Hematopoietic multipotent progenitor cell (in vitro differentiated cells): ENCODE measurements around the gene UBR4. TPM values are rescaled to one million over a fixed set of nuclear protein-coding genes. Genes with fewer than 3 reads are reported as not detected.

Experiments
- DNase-seq, 3 donors: peaks; one replicate each; pipeline ENCODE4 v3.0.0-alpha.2; 2011 to 2015; ENCODE audit warnings: low read depth in 2 of 3, low spot score in 2 of 3
- total RNA-seq: library from RNA; depleted of rRNA; stranded (reverse); fragments of >200 nt; gene quantifications from one replicate; pipeline ENCODE4 v1.2.3, GENCODE V29; 2012

The UBR4 gene
- total RNA-seq, 1 donor, result 139 TPM

DNA sequence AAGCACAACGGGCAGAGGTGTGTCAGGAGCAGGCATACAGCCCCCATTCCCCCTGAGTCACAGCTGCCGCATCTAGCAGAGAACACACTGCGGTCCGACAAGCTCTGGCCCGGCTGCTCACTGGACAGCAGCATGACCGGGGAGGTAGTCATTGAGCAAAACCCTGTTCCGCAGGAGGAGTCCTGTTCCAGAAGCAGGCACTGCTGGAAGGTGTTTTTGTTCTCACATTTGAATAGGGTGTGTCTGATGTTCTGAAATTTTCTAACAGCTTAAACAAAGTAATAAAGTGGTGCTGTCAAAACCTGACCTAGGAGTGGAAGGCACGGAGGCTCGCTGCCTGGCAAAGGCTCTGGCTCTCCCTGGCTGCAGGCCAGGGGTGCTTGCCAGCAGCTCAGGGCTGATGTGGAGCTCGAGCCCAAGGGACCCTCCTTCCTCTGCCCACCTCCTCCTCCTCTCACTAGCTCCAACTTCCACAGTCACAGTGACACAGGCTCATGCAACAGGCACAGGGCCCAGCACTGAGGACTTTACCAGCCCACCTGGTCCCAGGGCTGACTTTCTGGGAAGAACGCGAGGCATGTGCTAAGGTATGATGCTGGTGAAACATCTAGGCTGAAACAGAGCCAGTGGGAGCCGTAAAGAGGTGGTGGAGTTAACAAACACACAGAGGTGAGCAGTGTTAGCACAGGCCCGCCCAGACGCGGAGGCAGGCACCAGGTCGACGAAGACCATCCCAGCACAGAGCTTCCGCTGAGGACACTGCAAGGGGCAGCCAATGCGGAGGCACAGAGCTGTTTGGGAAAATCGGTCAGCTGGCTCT is 135.0 kb downstream of the UBR4 start:
- DNase-seq, result no peak

DNA sequence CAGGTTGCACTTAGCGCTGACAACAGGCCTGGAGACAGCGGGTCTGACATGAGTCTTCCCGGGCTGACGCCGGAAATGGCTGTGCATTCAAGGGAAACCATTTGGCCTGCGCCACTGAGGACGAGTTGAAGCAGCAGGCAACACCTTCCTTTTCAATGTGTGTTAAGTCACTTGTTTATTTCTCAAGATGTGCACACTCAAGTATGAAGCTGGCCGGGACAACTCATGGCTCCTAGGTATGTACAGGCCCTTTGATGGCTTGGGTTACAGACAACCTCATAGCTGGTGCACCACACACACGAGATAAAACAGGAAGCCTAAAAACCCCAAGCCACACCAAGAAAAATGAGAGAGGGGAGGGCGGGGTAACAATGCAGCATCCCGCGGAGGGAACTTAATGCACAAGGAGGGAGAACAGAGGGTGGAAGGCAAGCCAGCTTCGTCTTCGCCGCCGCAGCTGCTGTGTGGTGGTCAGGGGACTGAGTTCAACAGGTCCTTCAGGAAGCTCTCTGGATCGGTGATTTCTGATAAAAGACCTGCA is 135.6 kb downstream of the UBR4 start:
- peak in 1 of 3 donors; percentile 57 for DNase-seq

DNA sequence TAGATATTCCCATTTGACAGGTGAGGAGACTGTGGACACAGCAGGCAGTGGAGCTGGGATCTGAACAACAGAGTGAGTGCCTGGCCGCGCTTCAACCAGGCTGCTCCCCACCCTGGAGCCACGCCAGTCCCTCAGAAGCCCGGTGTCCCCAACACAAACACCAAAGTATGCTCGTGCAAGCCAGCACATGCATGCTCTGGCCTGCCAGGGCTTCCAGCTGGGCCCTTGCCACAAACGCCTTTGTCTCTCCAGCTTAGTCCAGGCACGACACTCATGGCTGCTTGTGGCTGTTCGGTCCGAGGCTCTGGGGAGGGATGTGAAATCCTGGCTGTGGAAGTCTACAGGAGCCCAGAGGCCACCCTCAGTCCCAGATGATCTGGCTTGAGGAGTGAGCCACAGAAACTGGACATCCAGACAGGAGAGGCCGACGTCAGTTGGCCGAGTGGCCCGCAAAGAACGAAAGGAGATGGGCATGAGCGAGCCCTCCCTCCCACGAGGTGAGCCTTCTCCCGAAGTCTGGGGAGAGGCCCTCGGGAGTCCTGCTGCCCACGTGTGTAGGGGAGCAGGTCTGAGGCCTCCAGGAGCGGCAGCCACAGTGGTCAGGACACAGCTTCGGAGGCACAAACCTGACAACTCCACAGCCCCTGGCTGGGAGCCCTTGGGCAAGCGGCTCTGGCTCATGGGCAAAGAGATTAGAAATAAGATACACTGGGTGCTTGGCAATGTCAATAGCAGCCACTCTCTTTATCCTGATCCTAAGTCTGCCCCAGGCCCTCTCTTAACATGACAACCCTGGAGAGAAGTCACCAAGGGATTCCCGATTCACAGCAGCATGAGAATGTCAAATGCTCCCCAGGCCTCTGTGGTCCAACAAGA is 136.5 kb downstream of the UBR4 start:
- DNase-seq, result no peak

DNA sequence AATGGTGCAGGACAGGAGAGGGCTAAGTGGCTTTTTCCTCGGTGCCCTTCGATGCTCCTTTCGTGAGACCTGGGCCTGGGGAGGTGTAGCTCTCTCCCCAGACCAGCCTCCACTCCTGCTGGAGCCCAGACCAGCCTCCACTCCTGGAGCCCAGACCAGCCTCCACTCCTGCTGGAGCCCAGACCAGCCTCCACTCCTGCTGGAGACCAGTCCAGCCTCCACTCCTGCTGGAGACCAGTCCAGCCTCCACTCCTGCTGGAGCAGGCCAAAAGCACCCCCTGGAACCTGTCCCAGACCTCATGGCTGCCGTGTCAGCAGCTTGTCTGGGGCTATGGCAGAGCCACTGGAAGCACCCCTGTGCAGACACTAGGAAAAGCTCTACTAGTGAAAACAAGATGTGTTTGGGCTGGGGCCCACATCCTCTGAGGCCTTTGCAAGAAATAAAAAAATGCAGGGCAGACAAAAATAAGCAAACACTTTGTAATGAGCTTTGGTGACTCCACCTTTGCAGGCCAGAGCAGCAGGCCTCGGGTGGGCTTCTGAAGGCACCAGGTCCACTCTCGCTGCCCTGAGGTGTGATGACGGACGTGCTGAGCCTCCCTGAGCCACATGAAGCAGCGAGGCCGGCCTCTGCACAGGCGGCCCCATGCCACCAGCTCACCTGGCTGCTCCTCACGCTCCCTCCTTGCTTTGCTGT is 137.6 kb downstream of the UBR4 start:
- no peak for DNase-seq

DNA sequence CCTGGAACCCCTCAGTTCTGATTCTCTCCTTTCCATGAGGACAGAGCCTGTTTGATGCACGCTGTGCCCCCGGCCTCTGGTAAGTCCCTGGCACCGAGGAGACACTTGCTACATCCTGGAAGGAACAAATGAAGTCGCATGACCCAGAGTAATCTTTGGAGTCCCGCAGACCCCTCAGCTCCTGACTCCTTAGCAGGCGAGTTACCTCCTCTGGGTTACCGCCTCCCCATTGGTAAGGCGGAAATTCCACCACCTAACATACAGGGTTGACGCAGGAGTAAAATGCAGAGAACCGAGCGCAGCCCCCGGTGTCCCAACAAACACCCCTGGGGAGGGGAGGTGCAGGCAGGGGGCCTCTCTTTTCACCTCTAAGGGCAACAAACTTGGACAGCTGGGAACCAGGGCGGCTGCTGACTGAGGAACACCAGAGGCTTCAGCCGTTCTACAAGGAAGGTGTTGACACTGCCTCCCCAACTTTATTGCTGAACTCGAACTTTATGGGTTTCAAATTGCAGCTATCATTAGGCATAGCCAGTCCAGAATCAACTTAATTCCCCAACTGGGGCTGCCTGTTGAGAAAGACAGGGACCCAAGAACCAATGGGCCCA is 138.3 kb downstream of the UBR4 start:
- DNase-seq, result no peak

DNA sequence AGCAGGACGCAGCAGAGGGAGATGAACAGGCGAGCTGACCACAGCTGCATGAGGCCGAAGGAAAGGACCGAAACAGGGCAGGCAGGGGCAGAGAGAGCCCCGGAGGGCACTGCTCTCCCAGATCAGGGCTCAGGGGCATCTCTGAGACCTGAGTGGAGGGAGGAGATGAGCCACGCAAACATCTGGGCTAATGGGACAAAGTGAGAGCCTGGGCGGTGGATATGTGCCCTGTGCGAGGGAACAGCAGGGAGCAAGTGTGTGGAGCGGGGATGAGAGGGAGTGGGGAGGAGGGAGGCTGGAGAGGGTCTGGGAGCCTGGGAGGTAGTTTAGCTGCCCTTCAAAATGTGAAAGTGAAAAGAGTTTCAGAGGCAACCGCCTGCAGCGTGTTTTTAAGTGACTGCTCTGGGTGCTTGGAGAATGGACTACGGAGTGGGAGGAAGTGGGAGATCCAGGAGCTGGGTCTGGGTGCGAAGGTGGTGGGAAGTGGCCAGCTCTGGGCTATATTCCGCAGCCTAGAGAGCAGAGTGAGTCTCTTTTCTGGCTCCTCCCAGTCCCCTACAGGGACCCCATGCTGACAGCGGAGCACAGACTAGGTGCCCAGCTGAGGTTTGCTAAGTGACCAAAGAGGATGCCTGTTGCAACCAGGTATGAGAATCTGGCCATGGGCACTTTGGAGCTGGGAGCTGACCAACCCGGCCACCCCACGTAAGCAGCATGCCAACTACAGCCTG is 139.0 kb downstream of the UBR4 start:
- DNase-seq, result no peak

DNA sequence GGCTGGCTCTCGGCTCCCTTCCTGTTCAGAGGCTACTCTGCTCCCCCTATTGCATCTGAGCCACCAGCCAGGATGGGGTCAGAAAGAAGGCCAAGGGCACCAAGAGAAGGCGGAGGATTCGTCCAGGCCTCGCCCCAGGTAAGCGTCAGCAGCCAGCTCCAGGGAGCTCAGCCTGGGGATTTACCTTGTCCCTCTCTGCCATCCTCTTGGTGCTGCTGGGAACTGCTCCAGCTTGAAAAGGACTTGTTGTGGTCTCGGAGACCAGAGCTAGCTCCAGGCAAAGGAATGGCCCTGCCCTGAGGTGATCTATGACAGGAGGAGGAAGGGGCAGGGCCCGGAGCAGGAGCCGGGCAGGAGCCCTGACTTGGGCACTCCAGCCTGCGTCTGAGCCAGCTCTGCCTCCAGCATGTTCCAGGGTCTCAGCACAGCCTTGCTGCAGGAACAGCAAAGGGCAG is 139.8 kb downstream of the UBR4 start:
- no peak for DNase-seq

DNA sequence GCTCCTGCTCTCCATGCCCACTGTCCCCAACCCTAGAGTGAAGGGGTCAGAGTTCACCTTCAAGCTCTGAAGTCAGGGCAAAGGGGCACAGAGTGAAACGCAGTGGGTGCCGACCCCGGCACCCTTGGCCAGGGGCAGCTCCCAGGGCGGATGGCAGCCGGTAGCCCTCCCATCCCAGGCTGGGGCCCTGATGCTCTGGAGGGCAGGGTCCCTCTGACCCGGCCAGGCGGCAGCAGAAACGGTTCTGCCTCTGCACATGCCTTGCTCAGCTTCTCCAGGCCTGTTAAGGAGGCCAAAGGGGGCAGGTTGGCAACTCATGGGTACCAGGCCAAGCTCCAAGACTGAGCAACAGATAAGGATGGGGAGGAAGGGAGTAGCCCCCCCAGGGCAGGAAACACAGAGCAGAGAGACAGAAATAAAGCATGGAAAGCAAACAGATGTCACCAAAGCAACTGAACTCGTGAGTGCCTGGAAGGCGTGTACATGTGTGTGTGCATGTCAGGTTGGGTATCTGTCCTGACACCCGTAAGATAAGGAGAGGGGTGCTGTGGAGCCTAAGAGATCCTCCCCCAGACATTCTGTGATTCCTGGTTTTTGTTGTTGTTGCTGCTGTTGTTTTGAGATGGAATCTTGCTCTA is 141.3 kb downstream of the UBR4 start:
- DNase-seq, result no peak

DNA sequence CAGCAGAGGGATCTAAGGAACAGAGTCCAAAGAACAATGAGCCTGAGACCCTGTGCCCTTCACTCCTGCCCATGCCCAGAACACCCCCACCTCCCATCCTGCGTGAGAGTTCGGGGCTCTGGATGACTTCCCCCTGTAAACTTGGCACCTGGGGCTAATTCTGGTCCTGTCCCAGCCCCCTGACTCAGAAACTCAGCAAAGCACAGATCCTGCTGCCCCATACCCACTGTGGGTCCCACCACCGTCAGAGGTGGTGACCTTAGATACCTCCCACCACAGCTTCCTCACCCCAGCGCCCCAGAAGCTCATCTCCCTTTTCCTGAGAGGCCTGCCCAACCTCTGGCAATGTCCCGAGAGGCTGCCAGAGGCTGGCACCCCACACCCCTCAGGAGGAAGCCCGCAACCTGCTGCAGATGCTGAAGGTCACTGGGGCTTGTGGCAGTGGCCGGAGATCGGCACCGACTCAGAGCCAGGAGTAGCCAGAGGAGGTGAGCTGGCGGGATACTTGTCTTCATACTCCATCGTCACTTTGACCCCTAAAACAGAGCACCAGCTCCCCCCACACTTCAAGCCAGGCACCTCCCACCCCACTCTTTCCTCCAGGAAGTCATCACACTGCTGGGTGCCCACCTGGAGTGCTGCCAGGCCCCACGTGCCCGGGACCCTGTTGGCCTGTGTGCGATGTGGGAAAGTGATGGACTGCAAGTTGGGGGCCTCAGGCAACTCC is 142.0 kb downstream of the UBR4 start:
- no peak for DNase-seq

DNA sequence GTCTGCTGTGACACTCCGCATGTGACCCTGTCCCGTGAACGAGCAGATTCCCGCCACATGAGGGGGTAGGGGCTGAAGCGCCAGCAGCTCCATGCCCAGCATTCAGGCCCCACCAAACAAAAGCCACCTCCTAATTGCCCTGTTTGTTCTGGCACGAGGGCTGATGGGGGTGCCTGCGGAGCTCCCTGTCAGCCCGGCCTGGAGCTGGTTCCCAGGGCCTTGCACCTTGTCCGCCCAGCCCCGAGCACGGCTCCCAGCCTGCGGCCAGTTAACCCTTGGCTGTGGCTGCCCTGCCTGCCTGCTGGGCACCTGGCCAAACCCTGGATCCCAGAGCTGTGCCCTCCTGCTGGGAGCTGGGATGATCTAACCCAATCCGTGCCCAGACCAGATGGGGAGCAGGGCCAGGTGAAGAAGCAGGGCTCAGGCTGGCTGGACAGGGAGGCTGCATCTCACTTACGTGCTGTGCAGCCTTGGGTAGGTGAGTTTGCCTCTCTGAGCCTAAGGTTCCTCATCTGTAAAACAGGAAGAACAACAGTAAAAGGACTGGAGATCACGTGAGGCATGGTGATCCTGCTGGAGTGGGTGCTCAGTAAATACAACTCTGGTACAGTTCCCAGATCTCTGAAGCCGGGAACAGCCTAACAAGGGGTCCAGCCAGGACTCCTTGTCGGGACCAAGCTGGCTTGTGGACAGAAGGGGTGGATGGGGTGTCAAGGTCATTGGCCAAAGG is 142.7 kb downstream of the UBR4 start:
- no peak for DNase-seq

DNA sequence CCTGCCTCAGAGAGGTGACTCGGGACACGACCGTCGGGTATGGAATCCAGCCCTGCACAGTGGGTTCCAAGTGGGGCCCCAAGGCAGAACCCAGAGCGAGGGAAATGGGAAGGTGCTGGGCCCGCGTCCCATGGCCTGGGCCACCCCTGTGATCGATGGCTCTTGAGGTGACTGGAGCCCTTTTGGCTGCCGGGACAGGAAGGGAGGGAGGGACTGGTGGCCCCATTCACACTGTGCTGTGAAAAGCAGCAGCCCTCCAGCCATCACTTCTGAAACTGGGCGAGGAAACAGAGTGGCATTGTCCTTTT is 143.2 kb downstream of the UBR4 start:
- no peak for DNase-seq

DNA sequence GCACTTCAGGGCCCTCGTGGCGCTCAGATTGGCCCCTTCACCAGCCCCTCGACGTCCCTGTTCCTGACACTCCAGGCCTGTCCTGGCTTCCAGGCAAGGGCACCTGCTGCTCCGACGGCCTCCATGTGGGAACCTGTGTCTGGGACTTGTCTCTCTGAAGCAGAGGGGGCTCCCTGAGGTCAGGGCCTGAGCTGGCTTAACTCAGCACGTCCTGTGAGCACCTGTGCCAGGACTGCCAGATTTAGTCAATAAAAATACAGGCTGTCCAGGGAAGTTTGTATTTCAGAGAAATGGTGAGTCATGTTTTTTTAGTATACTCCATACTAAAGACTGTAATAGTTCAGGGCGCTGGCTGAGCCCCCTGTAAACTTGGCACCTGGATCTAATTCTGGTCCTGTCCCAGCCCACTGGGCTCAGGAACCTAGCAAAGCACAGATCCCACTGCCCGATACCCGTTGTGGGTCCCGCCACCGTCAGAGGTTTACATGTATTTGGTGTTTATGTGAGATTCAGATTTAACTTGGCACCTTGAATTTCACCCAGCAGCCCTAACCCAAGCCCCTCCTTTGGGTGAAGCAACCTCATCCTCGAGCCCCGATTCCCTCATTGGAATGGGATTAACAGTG is 143.7 kb downstream of the UBR4 start:
- DNase-seq, result no peak

DNA sequence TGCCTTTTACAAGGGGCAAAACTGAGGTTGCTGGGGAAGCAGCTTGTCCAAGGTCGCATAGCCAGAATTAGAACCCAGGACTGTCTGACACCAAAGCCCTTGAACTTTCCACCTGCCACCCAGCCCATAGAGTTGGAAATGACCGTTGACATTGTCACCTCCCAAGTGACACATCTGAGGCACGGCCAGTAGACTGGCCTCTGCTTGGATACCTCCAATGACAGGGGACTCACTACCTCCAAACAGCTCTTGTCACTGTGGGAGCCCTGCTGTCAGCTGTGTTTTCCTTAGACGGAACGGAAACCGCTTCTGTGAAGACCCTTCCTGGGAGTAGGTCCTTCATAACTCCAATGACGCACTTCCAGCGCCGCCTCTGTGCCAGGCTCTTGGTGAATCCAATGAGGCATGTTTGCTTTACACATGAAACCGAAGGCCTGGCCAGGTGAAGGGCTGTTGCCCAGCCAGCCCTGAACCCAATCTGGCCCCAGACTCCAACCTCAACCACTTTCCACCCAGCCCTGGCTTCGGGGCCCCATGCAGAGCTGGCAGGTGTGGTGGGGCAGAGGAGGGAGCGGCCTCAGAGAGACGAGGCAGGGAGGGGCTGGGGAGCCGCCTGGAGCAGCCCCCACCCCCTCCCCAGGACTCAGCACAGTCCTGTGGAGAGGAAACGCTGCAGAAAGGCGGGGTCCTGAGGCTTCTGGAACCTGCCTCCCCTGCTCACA is 144.4 kb downstream of the UBR4 start:
- DNase-seq, result no peak

DNA sequence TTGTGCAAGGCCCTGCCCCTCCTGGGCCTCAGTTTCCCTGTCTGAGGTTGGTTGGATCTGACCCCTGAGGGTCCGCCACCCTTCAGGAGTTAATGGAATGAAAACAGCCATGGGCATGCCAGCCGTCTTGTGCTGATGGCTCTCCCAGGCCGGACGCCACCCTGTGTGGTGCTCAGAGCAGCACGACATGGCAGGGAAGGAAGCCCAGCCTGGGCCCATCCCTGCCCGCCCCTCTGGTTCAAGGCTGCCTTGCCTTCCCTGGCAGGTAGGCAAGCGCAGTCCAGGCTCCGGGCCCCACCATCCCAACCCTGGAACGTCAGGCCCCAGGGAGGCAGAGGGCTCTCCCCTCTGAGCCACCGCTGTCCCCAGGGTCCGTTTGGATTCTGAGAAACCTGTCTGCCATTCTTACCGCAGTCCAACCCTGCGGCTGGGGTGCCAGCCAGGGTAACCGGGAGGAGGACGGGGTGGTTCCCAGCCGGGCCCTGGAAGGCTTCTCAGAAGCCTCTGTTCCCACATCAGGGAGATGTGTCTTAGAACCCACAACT is 145.1 kb downstream of the UBR4 start:
- DNase-seq, result no peak

DNA sequence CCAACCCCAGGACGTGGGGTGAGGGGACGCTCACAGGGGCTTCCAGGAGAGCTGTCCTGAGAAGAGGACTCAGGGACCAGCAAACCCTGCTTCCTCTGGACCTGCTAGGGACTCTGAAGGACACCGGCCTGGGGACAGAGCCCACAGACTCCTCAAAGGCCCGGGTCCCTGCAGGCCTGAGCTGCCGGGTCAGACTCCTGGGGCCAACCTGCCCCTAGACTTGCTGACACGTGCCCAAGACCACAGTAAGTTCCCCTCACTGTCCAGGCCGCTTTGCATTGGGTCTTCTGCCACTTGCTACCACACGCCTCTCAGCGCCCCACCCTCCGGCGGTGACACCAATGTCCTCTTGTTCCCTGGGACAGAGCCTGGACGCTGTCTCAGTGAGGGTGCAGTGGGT is 146.9 kb downstream of the UBR4 start:
- no peak for DNase-seq

DNA sequence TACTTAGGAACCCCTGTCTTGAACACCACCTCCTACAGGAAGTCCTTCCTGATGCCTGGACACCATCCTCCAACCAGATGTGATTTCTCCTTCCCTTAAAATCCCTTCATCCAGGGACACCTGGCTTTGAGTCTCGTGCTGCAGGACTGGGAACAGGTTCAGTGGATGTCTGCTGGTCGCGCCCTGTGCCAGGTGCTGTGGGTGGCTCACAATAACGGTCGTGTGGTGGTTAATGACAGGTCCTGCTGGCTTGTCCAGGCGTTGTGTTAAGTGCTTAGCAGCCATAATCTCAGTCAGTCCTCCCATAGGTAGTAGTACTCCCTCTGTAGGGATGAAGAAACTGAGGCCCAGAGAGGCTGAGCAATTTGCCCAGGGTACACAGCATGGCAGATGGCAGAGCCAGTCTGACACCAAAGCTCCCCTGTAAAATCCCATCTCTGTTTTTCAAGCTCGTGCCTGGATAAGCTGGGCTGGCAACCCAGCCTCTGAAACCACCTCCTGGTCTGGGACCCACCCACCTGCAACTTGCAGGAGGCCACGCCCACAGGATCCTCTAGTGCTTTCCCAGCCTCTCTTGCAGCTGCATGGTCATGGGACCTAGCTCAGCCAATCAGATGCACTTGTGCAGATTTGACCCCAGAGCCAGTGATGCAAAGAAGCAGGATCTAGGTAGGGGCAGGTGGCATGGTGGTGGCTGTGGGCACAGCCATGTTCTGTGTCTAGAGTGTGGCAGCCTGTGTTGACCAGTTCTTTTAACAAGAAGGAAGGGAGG is 147.6 kb downstream of the UBR4 start:
- DNase-seq, result no peak
